Esophagus muscularis mucosa (tissue), 4 donors: ENCODE data around the gene PCDH15. TPM values are rescaled to one million over a fixed set of nuclear protein-coding genes. Genes with fewer than 3 reads are reported as not detected.

Source experiments
- DNase-seq: peaks from one replicate; pipeline ENCODE4 v3.0.0-alpha.2; 2017; ENCODE audit errors: extremely low spot score
- H3K27ac ChIP-seq, 4 donors: fragments of 200-600 bp; sonication (generic); replicated peaks in 1 of 4; 1 replicate in 3 of 4; 2 replicates in 1 of 4; pipeline ENCODE4 v1.5.1; 2016 to 2019; ENCODE audit warnings: mild to moderate bottlenecking in 1 of 4
- H3K27me3 ChIP-seq, 4 donors: fragments of 200-600 bp; sonication (generic); one replicate each; pipeline versions ENCODE4 v1.5.1 to v1.6.0; 2016 to 2019
- H3K36me3 ChIP-seq, 4 donors: fragments of 200-600 bp; sonication (generic); one replicate each; pipeline ENCODE4 v1.5.1; 2016 to 2019
- H3K4me1 ChIP-seq, 4 donors: fragments of 200-600 bp; sonication (generic); one replicate each; pipeline ENCODE4 v1.5.1; 2016 to 2019
- H3K4me3 ChIP-seq, 4 donors: fragments of 200-600 bp; sonication (generic); 1 replicate in 2 of 4; 2 replicates in 2 of 4; pipeline ENCODE4 v1.5.1; 2016 to 2019; ENCODE audit warnings: mild to moderate bottlenecking in 4 of 4, moderate library complexity in 1 of 4
- H3K9me3 ChIP-seq, 4 donors: fragments of 200-600 bp; sonication (generic); 1 replicate in 3 of 4; 2 replicates in 1 of 4; pipeline ENCODE4 v1.5.1; 2016 to 2019
- CTCF ChIP-seq, 3 experiments: fragments of 200-600 bp in 2 of 3; fragments of 450-650 bp in 1 of 3; sonication (generic) in 2 of 3; IDR thresholded peaks; one replicate each; pipeline ENCODE4 v1.5.1; 2017 to 2019; ENCODE audit warnings: antibody characterized with exemption in 3 of 3, mild to moderate bottlenecking in 2 of 3, moderate library complexity in 1 of 3
- EP300 ChIP-seq: sonication (generic); formaldehyde crosslinking; IDR thresholded peaks from one replicate; pipeline ENCODE4 v1.6.1; 2017; ENCODE audit warnings: antibody characterized with exemption
- POLR2A ChIP-seq: fragments of 450-650 bp; IDR thresholded peaks from one replicate; pipeline ENCODE4 v1.6.1; 2017; ENCODE audit warnings: antibody characterized with exemption, moderate library complexity, mild to moderate bottlenecking, low read depth
- POLR2AphosphoS5 ChIP-seq, 2 donors: sonication (generic); formaldehyde crosslinking; IDR thresholded peaks; one replicate each; pipeline ENCODE4 v1.6.1; 2017; ENCODE audit warnings: antibody characterized with exemption in 2 of 2
- WGBS: methylation state at CpG from one replicate; pipeline ENCODE4 v1.1.5; 2018; 5-methylcytosine and 5-hydroxymethylcytosine counted together
- intact Hi-C: fragments of 100-400 bp; cut with DNase I; formaldehyde crosslinking; loops from one replicate; pipeline ENCODE4 v1.15.1; 2023
- total RNA-seq, 4 donors: library from RNA; depleted of rRNA; stranded (reverse); fragments of >200 nt; gene quantifications; one replicate each; pipeline versions ENCODE4 v1.1.0 to v1.2.1, GENCODE V29; 2016

PCDH15 gene
- total RNA-seq, 4 donors from 2014 or later = 0.13 to 0.50 TPM; not detected in 2

- Histone ChIP-seq H3K36me3 (no peaks in the 10 kb centered on the region), H3K27ac (no peak overlapping the region), H3K4me3 (no peak overlapping the region), H3K9me3 (no peaks in the 10 kb centered on the region), H3K27me3 (no peaks in the 10 kb centered on the region), H3K4me1 (no peaks in the 10 kb centered on the region)
- intact Hi-C loops = no loop called here
- DNase-seq = no peak
- 80% methylated on average over 2 of the region's 2 CpGs for WGBS
- TF ChIP-seq POLR2AphosphoS5 (IDR thresholded peaks at IDR 0.05) (no peak), POLR2A (no peak), EP300 (no peak), CTCF (IDR thresholded peaks at IDR 0.05) (no peak)
Measured at GRCh38 chr10:54487743-54488142, 313.3 kb downstream of the PCDH15 start.

DNA sequence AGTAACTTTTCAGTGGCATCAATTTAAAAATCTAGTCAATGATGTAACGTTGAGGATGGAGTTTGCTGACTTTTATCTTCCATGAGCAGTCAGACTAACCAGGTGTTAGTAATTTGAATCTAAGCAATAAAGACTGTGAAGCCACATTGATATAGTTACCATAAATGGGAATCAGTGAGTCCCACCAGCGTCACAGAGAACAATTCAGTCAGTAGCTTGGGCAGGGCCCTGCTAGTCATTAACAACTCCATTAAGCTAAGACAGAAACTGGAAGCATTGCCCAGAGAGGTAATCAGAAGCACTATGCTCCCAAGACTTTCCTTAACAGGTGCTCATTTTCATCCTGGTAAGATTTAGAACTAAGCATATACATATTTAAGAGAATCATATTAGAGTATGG lies 315.1 kb downstream of the PCDH15 start:
- no peaks in the 10 kb centered on the region for H3K9me3 ChIP-seq
- no peak overlapping the region for H3K4me3 ChIP-seq
- H3K27me3 ChIP-seq = no peaks in the 10 kb centered on the region
- H3K4me1 ChIP-seq = no peaks in the 10 kb centered on the region
- no peaks in the 10 kb centered on the region for H3K36me3 ChIP-seq
- 52% methylated on average over 2 of the region's 2 CpGs for WGBS
- H3K27ac ChIP-seq = no peak overlapping the region
- no peak for DNase-seq
- intact Hi-C loops = no loop called here
- TF ChIP-seq POLR2AphosphoS5 (IDR thresholded peaks at IDR 0.05) (no peak), POLR2A (no peak), CTCF (IDR thresholded peaks at IDR 0.05) (no peak)

DNA sequence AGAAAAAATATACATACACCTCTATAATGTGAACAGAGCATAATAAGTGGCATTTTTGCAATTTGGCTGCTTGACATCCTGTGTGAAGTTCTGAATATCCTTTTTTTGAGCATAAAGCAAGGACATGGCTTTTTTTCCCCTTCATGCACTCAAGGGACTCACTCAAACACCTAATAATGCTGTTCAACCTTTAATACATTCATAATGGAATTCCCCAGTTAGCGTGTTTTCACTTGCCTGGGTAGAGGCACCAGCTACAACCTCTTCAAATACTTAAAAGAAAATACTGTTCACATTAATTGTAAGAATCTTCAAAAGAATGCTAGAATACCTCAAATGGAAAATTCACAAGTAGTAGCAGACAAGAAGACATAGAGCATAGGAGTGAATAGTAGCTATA lies 316.8 kb downstream of the PCDH15 start:
- H3K27me3 ChIP-seq = no peaks in the 10 kb centered on the region
- no peaks in the 10 kb centered on the region for H3K4me1 ChIP-seq
- no peaks in the 10 kb centered on the region for H3K9me3 ChIP-seq
- WGBS = 76% methylated on average over 1 of the region's 1 CpG
- H3K27ac ChIP-seq = no peak overlapping the region
- no peaks in the 10 kb centered on the region for H3K36me3 ChIP-seq
- TF ChIP-seq POLR2A (no peak), POLR2AphosphoS5 (IDR thresholded peaks at IDR 0.05) (no peak), CTCF (IDR thresholded peaks at IDR 0.05) (no peak), EP300 (no peak)
- no peak overlapping the region for H3K4me3 ChIP-seq
- DNase-seq = no peak
- intact Hi-C loops = no loop called here

DNA sequence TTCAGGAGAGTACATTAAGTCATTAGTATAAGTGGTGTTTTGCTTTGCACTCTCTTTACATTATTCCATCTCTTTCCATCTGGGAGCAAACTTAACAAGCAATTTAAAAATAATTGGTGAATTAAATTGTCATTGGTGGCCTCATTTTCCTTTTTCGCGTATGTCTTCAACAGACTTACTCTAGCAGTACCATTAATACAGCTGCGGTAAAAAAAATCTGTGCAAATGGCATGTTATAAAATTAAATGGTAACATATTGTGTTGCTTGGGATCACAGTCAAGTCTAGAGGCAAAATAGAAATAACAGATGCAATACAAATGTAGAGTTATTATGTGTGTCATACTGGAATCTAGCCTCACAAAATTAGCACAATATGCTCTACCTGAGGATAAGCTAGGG lies 322.4 kb downstream of the PCDH15 start:
- intact Hi-C loops = no loop called here

More for the DNA sequence above, 322.4 kb downstream of the PCDH15 start:
- H3K36me3 ChIP-seq = no peaks in the 10 kb centered on the region
- H3K9me3 ChIP-seq = no peaks in the 10 kb centered on the region
- no peak for DNase-seq
- H3K27me3 ChIP-seq = no peaks in the 10 kb centered on the region
- H3K27ac ChIP-seq = no peak overlapping the region
- no peaks in the 10 kb centered on the region for H3K4me1 ChIP-seq
- WGBS = 83% methylated on average over 3 of the region's 3 CpGs
- H3K4me3 ChIP-seq = no peak overlapping the region
- TF ChIP-seq POLR2AphosphoS5 (IDR thresholded peaks at IDR 0.05) (no peak), CTCF (IDR thresholded peaks at IDR 0.05) (no peak), EP300 (no peak), POLR2A (no peak)
